NT2/D1 (cell line): ENCODE data around the gene ATF7IP2.

ENCODE experiments used
- SUZ12 ChIP-seq: IDR thresholded peaks from 2 replicates; pipeline ENCODE4 v1.6.1; 2011; ENCODE audit not compliant: insufficient read length, insufficient read depth; ENCODE audit errors: extremely low read depth
- YY1 ChIP-seq: IDR thresholded peaks from 2 replicates; pipeline ENCODE4 v1.6.1; 2011; ENCODE audit not compliant: insufficient read length, insufficient read depth
- ZNF274 ChIP-seq: IDR thresholded peaks from 2 replicates; pipeline ENCODE4 v1.6.1; 2011; ENCODE audit warnings: mild to moderate bottlenecking, low read depth, low read length

DNA sequence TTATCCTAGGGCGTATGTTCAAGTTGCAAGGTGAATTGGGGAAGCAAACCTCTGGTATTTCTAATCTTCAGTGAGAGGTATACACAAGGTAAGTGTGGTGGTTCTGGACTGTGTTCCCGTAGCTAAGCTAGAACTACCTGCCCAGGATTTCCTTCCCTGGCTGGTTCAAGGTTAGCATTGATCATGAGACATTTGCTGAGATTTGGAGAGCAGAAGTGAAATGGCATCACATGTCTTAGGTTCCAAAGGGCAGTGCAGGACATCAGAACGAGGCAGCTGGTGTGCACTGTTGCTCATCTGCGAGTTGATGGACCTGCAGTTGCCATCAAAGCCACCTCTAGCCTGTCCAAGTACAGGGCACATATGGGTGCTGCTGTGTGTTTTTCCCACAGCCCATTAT, 99.3 kb downstream of the ATF7IP2 start:
- TF ChIP-seq ZNF274 = no peak
- no peak for TF ChIP-seq YY1
- no peak for TF ChIP-seq SUZ12
